Activated CD4-positive, CD25-positive, alpha-beta regulatory T cell treated with anti-CD3 and anti-CD28 coated beads, Interleukin-2, amount 50 U/mL, for 16 hours (primary cell): ENCODE data around the gene NEGR1.

Experiments used
- DNase-seq: peaks from one replicate; pipeline ENCODE4 v3.0.0-alpha.2; 2020; ENCODE audit warnings: low read depth, low spot score

NEGR1 gene

DNA sequence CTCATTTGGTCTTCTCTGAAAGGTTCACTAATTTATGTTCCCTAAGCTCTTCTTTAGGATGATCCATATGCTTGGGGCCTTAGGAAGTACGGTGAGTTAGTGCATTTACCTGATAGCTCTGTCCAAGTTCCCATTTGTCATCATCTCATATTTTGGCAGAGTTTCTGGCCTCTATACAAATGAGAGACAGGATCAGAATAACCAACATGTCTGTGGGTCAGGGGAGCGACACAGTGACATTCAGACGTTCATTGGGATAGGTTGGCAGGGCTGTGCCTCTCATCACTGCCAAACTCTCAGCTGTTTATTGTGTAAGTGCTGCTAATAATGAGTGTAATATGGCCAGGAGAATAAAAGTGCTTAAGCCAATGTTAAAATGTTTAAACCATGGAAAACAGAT is 640.4 kb downstream of the NEGR1 start:
- no peak for DNase-seq

DNA sequence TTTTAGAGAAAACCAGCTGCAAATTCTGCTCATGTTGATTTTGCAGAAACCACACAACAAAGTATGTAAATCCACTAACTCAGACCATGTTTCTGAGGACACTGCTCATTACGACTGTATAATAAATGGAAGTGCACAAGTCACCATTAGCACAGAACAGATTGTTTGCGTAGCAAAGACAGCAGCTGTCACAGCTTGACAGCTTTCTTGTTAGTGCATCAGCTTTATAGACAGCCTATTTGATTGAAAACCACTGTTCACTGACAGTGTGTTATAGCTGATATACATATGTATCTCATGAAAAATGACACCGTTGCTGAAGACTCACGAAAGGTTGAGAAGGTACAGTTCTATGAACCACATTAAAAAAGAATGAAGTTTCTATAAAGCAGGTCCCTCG is 641.3 kb downstream of the NEGR1 start:
- DNase-seq = no peak

- DNase-seq = no peak
Measured at GRCh38 chr1:71640116-71640515, 642.2 kb downstream of the NEGR1 start.

GRCh38 chr1:71638081-71638766 is 644.1 kb downstream of the NEGR1 start:
- no peak for DNase-seq

DNA sequence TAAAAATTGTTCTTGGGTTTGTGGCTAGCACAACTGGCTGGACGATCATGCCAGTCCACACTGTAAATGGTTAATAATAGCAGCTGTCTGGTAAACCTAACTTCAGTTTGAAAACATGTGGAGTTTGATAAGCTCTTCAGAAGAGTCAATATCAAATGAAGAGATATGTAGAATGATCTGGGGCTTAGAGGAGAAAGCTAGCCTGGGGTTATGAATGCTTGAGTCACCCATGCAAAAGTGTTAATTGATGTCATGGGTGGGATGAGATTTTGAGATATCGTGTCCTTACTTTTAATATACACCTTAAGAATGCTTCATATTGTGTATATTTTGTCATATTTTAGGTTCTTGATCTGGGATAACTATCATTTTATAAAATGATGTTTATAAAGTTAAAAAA is 646.8 kb downstream of the NEGR1 start:
- no peak for DNase-seq

GRCh38 chr1:71634159-71634558 is 648.2 kb downstream of the NEGR1 start:
- DNase-seq = no peak

GRCh38 chr1:71630073-71630472 is 652.3 kb downstream of the NEGR1 start:
- no peak for DNase-seq

DNA sequence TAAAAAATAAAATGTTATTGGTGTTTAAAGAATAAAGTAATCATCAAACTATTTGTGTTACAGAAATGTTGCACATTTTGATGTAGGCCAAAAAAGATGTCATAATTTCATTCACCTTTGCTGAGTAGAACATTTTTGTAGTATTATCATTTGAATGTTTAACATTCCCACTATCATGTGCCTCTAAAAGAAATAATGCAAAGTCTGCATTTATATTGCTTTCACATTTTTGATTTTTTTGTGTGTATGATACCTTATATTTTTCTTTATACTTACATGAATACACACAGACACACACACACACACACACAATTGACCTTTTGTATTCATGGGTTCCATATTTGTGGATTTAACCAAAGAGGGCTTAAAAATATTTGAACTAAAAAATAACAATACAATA is 657.3 kb downstream of the NEGR1 start:
- no peak for DNase-seq

DNA sequence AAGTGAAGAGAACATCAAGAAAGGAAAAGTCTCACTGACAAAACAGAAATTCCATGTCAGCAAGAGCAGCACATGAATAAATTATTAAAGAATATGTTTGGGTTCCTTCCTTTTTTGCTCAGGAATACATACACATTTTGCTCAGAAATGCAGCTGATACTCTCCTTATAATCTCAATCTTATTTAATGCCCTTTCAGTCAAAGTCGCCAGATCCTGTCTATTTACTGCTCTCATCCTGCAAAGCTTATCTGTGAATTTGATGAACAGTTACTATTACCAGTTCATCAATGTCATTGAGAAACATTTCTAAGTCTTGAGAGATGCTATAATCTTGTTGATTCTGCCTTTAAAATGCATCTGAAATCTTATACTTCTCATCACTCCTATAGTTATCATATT is 658.5 kb downstream of the NEGR1 start:
- no peak for DNase-seq

- no peak for DNase-seq
Measured at GRCh38 chr1:71621785-71622184, 660.6 kb downstream of the NEGR1 start.

DNA sequence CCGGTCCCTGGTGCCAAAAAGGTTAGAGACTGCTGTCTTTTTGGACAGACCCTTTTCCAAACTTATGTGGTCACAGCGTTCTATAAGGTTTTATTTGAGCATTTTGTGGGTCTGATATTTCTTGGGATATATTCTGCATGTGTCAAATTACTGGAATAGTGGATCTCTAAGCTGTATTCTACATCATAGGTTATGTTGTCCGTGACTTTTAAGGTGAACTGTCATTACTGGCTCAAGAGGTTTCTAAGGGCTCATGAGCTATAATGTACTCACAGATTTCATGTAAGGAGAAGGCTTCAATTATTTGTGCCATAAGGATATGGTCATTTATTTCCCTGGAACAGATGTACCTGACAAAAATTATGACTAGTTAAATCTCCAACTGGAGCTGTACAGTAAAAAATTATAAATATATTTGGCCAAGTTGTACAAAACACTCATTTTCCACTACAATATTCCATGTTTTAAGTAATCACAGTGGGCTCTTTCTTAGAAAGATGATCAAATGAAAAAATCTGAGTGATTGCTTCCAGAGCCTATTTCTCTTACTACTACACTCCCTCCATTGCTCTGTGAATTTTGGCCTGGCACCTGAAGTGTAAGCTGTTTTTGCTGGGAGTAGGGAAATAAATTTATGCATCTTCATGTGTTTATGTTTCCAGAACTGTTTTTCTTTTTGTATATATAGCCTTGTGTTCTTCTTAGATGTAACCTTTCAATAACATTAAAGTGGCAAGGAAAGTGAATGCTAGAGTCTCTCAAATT is 663.4 kb downstream of the NEGR1 start:
- no peak for DNase-seq

DNA sequence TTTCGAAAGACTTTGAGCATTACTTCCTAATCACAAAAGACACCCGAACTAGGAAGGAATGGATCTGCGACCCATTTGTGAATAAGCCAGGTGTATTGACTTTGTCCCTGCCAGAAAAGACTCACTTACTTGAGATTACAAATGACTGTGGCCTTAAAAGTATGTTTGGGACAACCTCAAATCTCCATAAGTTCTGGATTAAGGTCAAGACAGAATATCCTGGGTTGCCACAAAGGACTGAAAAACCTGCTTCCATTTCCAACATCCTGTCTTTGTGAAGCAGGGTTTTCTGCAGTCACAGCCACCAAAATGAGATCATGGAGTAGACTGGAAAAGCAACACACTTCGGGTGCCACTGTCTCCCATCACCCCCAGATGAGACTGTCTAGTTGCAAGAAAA is 664.1 kb downstream of the NEGR1 start:
- DNase-seq = no peak

DNA sequence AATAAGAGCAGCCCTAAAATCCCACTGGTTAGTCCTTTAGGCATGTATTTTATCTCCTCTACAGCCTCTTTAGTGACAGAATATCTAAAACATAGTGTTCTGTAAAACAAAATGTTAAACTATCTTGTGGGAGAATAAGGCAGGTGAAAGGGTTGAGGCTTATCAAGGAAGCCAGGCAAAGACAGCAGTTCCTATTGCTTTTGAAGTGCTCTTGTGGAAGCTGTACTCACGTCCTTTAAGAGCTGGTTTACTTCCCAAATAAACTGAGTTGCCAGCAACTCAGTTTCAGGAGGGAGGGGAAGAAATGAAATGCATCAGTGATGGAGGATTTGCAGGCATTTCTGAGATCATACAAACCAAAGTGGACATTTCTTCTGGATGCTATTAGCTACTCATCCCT is 671.9 kb downstream of the NEGR1 start:
- no peak for DNase-seq

GRCh38 chr1:71603044-71603776 is 679.1 kb downstream of the NEGR1 start:
- DNase-seq = no peak

DNA sequence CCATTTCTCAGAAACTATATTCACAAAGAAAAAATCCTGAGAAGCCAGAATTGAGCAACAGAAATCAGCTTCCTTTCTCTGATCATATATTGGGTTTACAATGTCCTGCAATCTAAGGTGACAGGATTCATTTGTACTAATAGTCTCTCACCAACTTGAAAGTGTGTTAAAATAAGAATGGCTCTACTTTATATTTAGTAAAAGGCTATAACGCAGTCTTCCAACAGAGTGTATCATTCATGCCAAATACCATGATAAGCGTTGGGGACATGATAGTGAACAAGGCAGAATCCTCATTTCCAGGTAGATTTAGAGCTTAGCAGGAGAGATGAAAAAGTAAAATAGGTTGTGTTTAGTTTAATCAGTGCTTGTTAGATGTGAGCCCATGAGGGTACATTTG is 682.3 kb downstream of the NEGR1 start:
- DNase-seq = no peak

GRCh38 chr1:71599306-71599705 is 683.0 kb downstream of the NEGR1 start:
- DNase-seq = no peak

- no peak for DNase-seq
Measured at GRCh38 chr1:71593523-71593922, 688.8 kb downstream of the NEGR1 start.

- no peak for DNase-seq
Measured at GRCh38 chr1:71592646-71593274, 689.6 kb downstream of the NEGR1 start.

DNA sequence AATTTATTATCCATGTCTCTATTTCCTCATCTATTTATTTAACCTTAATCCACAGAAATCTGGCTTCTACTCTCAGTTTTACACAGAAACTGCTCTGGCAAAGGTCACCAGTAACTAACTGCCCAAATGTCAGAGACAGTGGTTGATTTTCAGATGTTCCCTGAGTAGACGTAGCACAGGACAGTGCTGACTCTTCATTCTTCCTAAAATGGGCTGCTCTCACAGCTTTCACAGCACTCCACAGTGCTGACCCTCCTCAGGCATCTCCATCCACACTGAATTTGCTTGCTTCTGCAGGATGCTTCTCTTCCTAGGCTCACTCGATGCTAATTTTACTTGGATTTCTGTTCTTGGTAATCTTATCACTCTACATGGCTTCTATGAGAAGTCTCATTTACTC is 693.3 kb downstream of the NEGR1 start:
- no peak for DNase-seq

DNA sequence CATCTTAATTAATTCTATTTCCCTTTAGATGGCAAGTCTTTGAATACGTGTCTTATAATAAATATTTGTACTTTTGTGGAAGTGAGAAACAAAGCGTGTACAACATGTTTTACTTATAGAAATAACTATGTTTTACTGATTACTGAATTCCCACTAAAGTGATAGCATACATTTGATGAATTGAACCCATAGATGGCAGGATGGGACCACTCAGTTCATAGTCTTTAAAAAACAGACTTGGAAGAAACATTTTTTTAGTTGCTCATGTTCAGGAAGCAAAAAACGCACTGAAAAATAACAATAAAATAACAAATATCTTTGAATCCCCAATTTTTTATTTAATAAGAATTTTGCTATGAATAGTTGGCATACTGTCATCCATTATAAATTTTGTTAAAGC is 694.4 kb downstream of the NEGR1 start:
- DNase-seq = no peak

DNA sequence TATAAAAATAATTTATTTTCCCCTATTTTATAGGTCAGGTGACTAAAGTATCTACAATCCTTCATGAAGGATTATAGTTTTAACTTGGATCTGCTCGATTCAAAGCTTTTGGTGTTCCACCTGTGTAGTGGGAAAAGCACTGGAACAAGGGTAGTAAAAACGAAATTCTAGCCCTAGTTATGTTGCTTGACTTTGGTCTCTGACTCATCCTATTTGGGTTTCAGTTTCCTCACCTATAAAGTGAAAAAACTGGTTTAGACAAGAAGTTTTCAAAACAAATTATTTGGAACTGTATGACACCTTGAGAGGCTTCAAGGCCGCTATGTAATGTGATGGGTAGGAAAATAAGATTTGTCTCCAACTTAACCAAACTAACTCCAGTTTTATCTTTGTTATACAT is 696.3 kb downstream of the NEGR1 start:
- no peak for DNase-seq

DNA sequence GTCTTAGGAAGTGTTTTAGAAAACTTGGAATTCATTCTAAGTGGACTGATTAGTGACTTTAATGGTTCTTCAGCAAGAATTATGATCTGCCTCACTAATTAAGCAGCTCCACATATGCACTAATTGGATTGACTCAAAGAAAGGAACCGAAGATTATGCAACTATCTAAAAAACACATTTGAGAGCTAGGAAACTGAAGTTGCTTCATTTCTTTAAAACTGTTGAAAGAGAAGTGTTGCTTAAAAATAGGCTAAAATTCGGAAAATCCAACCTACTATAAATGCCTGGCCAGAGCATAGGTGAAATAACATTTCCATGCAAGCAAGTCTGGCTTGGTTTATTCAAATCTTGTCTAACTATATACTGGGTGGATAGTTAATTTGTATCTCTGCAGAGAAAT is 698.6 kb downstream of the NEGR1 start:
- no peak for DNase-seq
